HG03342 (cell line): Measurements from ENCODE around the gene ZNF234.
A peak's percentile ranks its signal among the peaks of the same experiment; 100 is the strongest.
"Not testable (repeated sequence)": the region's sequence is repeated elsewhere in the genome, so short reads cannot be mapped to it uniquely, and the experiment has no call there.

Experiments
- ATAC-seq: cut with Tn5 transposase; IDR thresholded peaks from one replicate; pipeline ENCODE4 v1.9.1; 2021; ENCODE audit warnings: mild to moderate bottlenecking, moderate library complexity; ENCODE audit not compliant: unreplicated experiment

The ZNF234 gene

DNA sequence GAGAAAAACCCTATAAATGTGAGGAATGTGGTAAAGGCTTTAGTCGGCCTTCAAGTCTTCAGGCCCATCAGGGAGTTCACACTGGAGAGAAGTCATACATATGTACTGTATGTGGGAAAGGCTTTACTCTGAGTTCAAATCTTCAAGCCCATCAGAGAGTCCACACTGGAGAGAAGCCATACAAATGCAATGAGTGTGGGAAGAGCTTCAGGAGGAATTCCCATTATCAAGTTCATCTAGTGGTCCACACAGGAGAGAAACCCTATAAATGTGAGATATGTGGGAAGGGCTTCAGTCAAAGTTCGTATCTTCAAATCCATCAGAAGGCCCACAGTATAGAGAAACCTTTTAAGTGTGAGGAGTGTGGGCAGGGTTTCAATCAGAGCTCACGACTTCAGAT lies 35.2 kb downstream of the ZNF234 start:
- no peak for ATAC-seq

DNA sequence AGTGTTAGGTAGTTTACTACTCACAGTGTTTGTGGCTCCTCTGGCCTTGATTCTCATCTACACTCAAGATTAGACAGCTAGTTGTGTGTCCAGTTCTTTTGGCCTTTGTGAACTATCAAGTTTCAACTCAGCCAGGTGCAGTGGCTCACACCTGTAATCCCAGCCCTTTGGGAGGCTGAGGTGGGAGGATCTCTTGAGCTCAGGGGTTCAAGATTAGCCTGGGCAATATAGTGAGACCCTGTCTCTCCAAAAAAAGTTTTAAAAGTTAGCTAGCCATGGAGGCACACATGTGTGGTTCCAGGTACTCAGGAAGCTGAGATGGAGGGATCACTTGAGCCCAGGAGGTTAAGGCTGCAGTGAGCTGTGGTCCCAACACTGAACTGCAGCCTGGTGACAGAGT lies 39.6 kb downstream of the ZNF234 start:
- no peak for ATAC-seq

DNA sequence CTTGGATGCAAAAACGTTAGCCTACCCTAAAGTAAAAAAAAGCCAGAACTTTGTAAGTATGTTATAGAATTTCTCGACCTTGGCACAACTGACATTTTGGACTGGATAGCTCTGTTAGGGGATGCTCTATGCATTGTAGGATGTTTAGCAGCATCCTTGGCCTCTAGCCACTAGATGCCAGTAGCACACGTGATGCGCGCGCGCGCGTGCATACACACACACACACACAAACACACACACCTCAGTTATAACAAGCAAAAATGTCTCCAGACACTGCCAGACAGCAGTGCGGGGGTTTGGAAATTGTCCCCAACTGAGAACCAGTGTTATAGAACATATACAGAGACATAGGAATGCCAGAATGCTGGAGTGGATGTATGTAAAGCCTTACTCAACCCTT lies 40.8 kb downstream of the ZNF234 start:
- no peak for ATAC-seq

DNA sequence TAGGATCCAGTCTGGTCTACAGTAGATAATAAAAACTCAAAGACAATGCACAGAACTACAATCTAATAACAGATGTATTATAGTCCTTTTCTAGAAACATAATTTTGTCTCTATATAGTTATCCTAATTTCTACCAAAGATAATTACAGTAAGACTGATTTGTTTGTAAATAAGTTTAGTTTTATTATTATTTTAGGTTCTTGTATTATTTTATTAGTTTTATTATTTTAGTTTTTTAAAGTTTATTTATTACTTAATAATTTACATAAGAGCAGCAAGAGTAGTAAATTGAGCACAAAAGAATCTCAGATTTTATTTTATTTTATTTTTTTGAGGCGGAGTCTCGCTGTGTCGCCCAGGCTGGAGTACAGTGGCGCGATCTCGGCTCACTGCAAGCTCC lies 48.7 kb downstream of the ZNF234 start:
- ATAC-seq = no peak

DNA sequence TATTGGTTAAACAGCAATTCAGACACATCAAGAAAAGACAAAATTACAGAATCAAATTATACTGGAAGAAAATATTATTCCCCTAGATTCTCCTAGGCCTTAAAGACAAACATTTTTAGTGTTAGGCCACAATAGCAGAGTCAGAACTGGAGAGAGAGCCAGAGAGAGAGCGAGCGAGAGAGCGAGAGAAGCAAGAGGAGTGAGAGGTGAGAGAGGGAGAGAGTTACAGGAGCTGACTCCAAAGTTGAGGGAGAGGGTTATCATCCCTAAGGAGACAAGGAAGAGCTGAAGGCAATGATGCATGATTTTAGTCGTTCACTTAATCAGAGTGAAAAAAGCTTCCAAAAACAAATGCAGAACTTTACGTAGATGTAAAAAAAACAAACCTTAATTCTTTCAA lies 50.8 kb downstream of the ZNF234 start:
- no peak for ATAC-seq

DNA sequence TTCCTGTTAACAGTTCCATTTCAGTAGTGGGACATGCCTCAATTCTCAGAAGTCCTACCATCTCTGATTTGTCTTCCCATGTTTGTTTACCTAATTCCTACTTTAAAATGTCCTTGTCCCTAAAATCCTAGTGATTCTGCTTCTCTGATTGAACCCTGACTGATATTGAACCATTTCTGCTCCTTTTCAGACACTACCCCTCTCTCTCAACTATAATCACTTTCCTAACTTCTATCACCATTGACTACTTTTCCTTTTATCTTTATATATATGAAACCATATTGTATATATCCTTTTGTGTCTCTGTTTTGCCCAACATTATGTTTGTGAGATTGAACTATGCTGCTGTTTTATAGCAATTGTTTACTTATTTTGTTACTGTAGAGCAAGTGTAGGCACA lies 55.4 kb downstream of the ZNF234 start:
- ATAC-seq = no peak

DNA sequence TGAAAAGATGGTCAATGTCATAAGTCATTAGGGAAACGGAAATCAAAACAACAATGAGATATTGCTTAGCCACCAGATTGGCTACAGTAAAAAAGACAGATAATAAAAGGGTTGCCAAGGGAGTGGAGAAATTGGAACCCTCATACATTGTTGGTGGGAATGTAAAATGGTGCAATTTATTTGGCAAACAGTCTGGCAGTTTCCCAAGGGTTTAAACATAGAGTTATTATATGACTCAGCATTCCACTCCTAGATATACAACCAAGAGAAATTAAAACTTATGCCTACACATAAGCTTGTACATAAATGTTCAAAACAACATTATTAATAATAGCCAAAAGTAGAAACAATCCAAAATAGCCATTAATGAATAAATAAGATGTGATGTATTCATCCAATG lies 61.1 kb downstream of the ZNF234 start:
- ATAC-seq = no peak

DNA sequence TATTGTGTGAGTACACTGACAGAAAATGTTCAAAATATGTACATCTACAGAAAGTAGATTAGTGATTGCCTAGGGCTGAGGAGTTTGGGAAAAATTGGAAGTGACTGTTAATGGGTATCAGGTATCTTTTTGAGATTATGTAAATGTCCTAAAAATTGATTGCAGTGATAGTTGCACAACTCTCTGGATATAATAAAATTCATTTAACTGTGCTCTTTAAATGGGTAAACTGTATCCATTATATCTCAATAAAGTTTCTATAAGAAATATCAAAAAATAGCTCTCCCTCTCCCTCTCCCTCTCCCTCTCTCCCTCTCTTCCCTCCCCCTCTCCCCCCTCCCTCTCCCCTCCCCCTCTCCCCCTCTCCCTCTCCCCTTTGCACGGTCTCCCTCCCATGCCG lies 61.6 kb downstream of the ZNF234 start:
- ATAC-seq = no peak

DNA sequence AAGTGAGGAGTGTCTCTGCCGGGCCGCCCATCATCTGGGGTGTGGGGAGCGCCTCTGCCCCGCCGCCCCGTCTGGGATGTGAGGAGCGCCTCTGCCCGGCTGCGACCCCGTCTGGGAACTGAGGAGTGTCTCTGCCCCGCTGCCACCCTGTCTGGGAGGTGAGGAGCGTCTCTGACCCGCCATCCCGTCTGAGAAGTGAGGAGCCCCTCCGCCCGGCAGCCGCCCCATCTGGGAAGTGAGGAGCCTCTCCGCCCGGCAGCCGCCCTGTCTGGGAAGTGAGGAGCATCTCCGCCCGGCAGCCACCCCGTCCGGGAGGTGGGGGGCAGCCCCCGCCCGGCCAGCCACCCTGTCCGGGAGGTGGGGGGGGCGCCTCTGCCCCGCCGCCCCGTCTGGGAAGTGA lies 62.5 kb downstream of the ZNF234 start:
- not testable (repeated sequence) for ATAC-seq

DNA sequence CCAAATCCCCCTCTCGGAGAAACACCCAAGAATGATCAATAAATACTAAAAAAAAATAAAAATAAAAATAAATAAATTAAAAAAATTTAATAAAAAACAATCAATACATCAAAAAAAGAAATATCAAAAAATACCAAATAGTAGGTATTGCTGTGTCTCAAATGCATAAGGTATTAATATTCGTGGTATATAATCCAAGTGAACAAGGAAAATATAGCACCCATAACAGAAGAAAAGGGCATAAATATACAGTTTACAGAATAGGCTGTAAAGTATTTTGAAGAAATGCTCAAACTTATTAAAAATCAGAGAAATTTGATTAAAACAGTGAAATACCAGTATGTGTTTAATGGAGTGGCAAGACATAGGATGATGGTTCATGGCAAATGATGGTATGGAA lies 63.4 kb downstream of the ZNF234 start:
- ATAC-seq = no peak

DNA sequence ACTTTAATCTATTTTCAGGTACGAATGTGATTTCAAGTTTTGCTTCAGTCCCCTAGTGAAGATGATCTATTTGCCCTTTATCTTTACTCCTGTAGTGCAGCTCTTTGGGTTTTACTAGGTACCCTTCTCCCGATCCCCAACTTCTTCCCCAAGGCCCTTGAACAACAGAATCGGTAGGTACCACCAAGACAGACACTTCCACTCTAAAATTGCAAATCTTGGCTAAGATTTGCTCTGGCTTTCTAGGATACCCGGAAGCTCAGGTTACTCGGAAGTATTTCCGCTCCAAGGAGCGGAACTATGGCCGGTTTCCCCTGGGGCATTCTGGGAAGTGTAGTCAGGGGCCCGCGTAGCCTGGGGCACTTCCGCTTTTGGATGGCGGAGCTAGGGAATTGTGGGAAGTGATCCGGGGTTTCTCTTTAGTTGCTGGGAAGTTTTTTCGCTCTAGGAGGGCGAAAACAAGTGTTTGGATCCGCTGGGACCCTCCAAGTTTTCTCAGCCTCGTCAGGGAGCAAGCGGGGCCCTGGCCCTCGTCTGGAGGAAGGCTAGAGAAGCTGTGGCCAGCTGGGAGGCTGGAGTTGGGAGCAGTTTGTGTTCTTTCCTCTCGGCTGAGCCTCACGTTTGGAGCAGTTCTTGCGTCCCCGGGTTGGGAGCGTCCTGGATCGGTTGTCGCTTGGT lies 65.9 kb downstream of the ZNF234 start:
- peak; percentile 82 for ATAC-seq
